Smooth muscle cell (in vitro differentiated cells): ENCODE results near the gene ACOT8. TPM values are rescaled to one million over a fixed set of nuclear protein-coding genes. Genes with fewer than 3 reads are reported as not detected.

ENCODE experiments used
- DNase-seq: peaks from one replicate; lab custom pipeline; 2025; ENCODE audit not compliant: unreplicated experiment; lab: John Stamatoyannopoulos, UW
- H2AFZ ChIP-seq: fragments of 200-600 bp; sonication (generic); 2 replicates; pipeline ENCODE4 v1.6.0; 2016; ENCODE audit warnings: antibody characterized with exemption, low read depth, mild to moderate bottlenecking
- H3F3A ChIP-seq: fragments of 200-600 bp; sonication (generic); 2 replicates; pipeline ENCODE4 v1.6.0; 2017; ENCODE audit warnings: antibody characterized with exemption, low read depth
- H3K27ac ChIP-seq: fragments of 200-600 bp; sonication (generic); 2 replicates; pipeline ENCODE4 v1.5.1; 2016; ENCODE audit warnings: low read depth, mild to moderate bottlenecking
- H3K27me3 ChIP-seq: fragments of 200-600 bp; sonication (generic); 2 replicates; pipeline ENCODE4 v1.6.1; 2016; ENCODE audit warnings: low read depth, mild to moderate bottlenecking
- H3K36me3 ChIP-seq: fragments of 200-600 bp; sonication (generic); 2 replicates; pipeline ENCODE4 v1.5.1; 2016; ENCODE audit warnings: low read depth
- H3K4me1 ChIP-seq: fragments of 200-600 bp; sonication (generic); 2 replicates; pipeline ENCODE4 v1.5.1; 2016; ENCODE audit warnings: low read depth
- H3K4me2 ChIP-seq: fragments of 200-600 bp; sonication (generic); 2 replicates; pipeline ENCODE4 v1.6.0; 2016; ENCODE audit warnings: mild to moderate bottlenecking
- H3K4me3 ChIP-seq: fragments of 200-600 bp; sonication (generic); 2 replicates; pipeline ENCODE4 v1.5.1; 2016; ENCODE audit warnings: mild to moderate bottlenecking
- H3K79me2 ChIP-seq: fragments of 200-600 bp; sonication (generic); 2 replicates; pipeline ENCODE4 v1.6.0; 2016; ENCODE audit warnings: low read depth, mild to moderate bottlenecking
- H3K9ac ChIP-seq: fragments of 200-600 bp; sonication (generic); 2 replicates; pipeline ENCODE4 v1.6.0; 2016; ENCODE audit warnings: low read depth
- H3K9me3 ChIP-seq: fragments of 200-600 bp; sonication (generic); replicated peaks from 2 replicates; pipeline ENCODE4 v1.5.1; 2016; ENCODE audit warnings: low read depth
- H4K20me1 ChIP-seq: fragments of 200-600 bp; sonication (generic); 2 replicates; pipeline ENCODE4 v1.6.0; 2016; ENCODE audit warnings: low read depth
- CTCF ChIP-seq: fragments of 200-600 bp; sonication (generic); IDR thresholded peaks from 2 replicates; pipeline ENCODE4 v1.5.1; 2017; ENCODE audit warnings: borderline replicate concordance, mild to moderate bottlenecking, antibody characterized with exemption; ENCODE audit not compliant: insufficient read depth, poor library complexity, severe bottlenecking
- whole genome bisulfite sequencing: methylation state at CpG from one replicate; pipeline ENCODE4 v1.1.7; 2016; ENCODE audit warnings: low lambda C conversion rate; 5-methylcytosine and 5-hydroxymethylcytosine counted together
- polyA plus RNA-seq: library from polyadenylated mRNA; unstranded; fragments of >200 nt; fragmentation: Nextera tagmentation; extraction: Ambion mirVana; gene quantifications from 2 replicates; pipeline ENCODE4 v1.2.1, GENCODE V29; 2016
- total RNA-seq: library from RNA; depleted of rRNA; stranded (reverse); fragments of >200 nt; gene quantifications from 2 replicates; pipeline ENCODE4 v1.2.3, GENCODE V29; 2014

ACOT8 gene
- total and polyA plus RNA-seq, 2 experiments from 2014 or later = 31.9 to 43.8 TPM

GRCh38 chr20:45841407-45842129 is 15.6 kb downstream of the ACOT8 start:
- Histone ChIP-seq H3K27ac (no peak overlapping the region), H3K36me3 (no peaks in the 10 kb centered on the region), H3F3A (peaks cover 10% of the 10 kb centered on the region), H3K9me3 (no peaks in the 10 kb centered on the region), H3K4me3 (no peak overlapping the region), H4K20me1 (peaks cover 22% of the 10 kb centered on the region), H3K79me2 (no peaks in the 10 kb centered on the region), H3K9ac (no peak overlapping the region), H3K4me1 (no peaks in the 10 kb centered on the region), H3K27me3 (no peaks in the 10 kb centered on the region), H2AFZ (no peak overlapping the region), H3K4me2 (no peak overlapping the region)
- DNase-seq = no peak
- TF ChIP-seq CTCF = no peak
- WGBS = 97% methylated on average over 10 of the region's 10 CpGs

DNA sequence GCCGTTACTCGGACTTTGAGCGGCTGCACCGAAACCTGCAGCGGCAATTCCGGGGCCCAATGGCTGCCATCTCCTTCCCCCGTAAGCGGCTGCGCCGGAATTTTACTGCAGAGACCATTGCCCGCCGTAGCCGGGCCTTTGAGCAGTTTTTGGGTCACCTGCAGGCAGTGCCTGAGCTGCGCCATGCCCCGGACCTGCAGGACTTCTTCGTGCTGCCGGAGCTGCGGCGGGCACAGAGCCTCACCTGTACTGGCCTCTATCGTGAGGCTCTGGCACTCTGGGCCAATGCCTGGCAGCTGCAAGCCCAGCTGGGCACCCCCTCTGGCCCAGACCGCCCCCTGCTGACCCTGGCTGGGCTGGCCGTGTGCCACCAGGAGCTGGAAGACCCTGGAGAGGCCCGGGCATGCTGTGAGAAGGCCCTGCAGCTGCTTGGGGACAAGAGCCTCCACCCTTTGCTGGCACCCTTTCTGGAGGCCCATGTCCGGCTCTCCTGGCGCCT is 16.4 kb downstream of the ACOT8 start:
- Histone ChIP-seq H4K20me1 (peaks cover 23% of the 10 kb centered on the region), H3K4me1 (no peaks in the 10 kb centered on the region), H3K27ac (no peak overlapping the region), H3F3A (peaks cover 12% of the 10 kb centered on the region), H3K4me2 (no peak overlapping the region), H3K36me3 (no peaks in the 10 kb centered on the region), H3K9ac (no peak overlapping the region), H3K79me2 (no peaks in the 10 kb centered on the region), H3K27me3 (no peaks in the 10 kb centered on the region), H3K4me3 (no peak overlapping the region), H2AFZ (no peak overlapping the region), H3K9me3 (no peaks in the 10 kb centered on the region)
- DNase-seq = no peak
- 97% methylated on average over 25 of the region's 25 CpGs for WGBS
- no peak for TF ChIP-seq CTCF

DNA sequence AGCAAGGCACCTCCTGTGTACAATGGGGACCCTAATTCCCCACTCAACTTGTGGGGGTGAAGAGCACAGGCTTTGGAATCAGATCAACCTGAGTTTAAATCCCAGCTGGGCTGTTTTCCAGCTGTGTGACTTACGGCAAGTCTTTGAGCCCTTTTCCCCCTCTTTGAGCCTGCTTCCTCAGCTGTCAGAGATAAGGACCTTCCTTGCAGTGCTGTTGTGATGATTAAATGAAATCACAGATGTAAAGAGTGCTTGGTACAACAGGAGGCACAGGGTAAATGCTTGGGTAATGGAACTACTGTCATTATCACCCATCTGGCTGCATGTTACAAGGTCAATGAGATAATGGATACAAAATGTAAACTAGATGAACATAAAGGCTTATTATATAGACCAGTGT is 20.4 kb downstream of the ACOT8 start:
- Histone ChIP-seq H3K4me3 (no peak overlapping the region), H3K27me3 (no peaks in the 10 kb centered on the region), H3K27ac (no peak overlapping the region), H3K9ac (no peak overlapping the region), H3K4me1 (peaks cover 5% of the 10 kb centered on the region), H3F3A (peaks cover 11% of the 10 kb centered on the region), H3K36me3 (no peaks in the 10 kb centered on the region), H3K9me3 (no peaks in the 10 kb centered on the region), H4K20me1 (peaks cover 7% of the 10 kb centered on the region), H3K79me2 (no peaks in the 10 kb centered on the region), H3K4me2 (no peak overlapping the region), H2AFZ (no peak overlapping the region)
- no peak for TF ChIP-seq CTCF
- DNase-seq = no peak
- WGBS = 10% methylated on average over 1 of the region's 1 CpG

- Histone ChIP-seq H3K79me2 (no peaks in the 10 kb centered on the region), H3K9ac (no peak overlapping the region), H3F3A (peaks cover 11% of the 10 kb centered on the region), H3K27ac (peak overlapping the region; percentile 5), H3K4me2 (peak overlapping the region; percentile 99), H4K20me1 (peaks cover 7% of the 10 kb centered on the region), H3K4me3 (no peak overlapping the region), H3K36me3 (no peaks in the 10 kb centered on the region), H3K9me3 (no peaks in the 10 kb centered on the region), H2AFZ (no peak overlapping the region), H3K4me1 (peaks cover 5% of the 10 kb centered on the region), H3K27me3 (no peaks in the 10 kb centered on the region)
- no peak for TF ChIP-seq CTCF
- DNase-seq = no peak
- 83% methylated on average over 5 of the region's 5 CpGs for WGBS
Observed at GRCh38 chr20:45835825-45836224, 21.4 kb downstream of the ACOT8 start.
